ENCODE data around the gene ZNF638. TPM values are rescaled to one million over a fixed set of nuclear protein-coding genes. Genes with fewer than 3 reads are reported as not detected.

ZNF638 gene
- total and polyA plus RNA-seq, 9 of the 15 experiments (the other 6 are each of a cell fraction or from before 2014, with no cell fraction given) = 53.3 to 165 (median 98.8) TPM

DNA sequence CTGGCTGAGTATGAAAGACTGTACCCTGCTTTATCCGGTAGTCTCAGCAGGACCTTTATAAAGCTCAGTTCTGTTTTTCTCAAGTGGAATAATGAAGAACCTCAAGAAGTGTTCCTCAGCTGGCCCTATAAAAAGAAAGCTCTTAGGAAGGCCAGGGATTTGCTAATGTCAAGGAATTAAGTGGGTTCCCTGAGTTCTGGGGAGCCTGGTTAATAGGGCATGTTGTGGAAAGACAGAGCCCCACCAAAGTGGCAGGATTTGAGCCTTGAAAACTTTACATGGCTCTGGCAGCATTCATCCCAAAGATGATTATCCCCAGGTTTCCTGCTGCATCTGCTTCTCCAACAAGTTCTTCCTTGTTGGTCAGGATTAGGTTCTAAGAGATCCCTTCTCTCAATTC lies 114.9 kb downstream of the ZNF638 start (continued):
- TF ChIP-seq, protein P1, sequence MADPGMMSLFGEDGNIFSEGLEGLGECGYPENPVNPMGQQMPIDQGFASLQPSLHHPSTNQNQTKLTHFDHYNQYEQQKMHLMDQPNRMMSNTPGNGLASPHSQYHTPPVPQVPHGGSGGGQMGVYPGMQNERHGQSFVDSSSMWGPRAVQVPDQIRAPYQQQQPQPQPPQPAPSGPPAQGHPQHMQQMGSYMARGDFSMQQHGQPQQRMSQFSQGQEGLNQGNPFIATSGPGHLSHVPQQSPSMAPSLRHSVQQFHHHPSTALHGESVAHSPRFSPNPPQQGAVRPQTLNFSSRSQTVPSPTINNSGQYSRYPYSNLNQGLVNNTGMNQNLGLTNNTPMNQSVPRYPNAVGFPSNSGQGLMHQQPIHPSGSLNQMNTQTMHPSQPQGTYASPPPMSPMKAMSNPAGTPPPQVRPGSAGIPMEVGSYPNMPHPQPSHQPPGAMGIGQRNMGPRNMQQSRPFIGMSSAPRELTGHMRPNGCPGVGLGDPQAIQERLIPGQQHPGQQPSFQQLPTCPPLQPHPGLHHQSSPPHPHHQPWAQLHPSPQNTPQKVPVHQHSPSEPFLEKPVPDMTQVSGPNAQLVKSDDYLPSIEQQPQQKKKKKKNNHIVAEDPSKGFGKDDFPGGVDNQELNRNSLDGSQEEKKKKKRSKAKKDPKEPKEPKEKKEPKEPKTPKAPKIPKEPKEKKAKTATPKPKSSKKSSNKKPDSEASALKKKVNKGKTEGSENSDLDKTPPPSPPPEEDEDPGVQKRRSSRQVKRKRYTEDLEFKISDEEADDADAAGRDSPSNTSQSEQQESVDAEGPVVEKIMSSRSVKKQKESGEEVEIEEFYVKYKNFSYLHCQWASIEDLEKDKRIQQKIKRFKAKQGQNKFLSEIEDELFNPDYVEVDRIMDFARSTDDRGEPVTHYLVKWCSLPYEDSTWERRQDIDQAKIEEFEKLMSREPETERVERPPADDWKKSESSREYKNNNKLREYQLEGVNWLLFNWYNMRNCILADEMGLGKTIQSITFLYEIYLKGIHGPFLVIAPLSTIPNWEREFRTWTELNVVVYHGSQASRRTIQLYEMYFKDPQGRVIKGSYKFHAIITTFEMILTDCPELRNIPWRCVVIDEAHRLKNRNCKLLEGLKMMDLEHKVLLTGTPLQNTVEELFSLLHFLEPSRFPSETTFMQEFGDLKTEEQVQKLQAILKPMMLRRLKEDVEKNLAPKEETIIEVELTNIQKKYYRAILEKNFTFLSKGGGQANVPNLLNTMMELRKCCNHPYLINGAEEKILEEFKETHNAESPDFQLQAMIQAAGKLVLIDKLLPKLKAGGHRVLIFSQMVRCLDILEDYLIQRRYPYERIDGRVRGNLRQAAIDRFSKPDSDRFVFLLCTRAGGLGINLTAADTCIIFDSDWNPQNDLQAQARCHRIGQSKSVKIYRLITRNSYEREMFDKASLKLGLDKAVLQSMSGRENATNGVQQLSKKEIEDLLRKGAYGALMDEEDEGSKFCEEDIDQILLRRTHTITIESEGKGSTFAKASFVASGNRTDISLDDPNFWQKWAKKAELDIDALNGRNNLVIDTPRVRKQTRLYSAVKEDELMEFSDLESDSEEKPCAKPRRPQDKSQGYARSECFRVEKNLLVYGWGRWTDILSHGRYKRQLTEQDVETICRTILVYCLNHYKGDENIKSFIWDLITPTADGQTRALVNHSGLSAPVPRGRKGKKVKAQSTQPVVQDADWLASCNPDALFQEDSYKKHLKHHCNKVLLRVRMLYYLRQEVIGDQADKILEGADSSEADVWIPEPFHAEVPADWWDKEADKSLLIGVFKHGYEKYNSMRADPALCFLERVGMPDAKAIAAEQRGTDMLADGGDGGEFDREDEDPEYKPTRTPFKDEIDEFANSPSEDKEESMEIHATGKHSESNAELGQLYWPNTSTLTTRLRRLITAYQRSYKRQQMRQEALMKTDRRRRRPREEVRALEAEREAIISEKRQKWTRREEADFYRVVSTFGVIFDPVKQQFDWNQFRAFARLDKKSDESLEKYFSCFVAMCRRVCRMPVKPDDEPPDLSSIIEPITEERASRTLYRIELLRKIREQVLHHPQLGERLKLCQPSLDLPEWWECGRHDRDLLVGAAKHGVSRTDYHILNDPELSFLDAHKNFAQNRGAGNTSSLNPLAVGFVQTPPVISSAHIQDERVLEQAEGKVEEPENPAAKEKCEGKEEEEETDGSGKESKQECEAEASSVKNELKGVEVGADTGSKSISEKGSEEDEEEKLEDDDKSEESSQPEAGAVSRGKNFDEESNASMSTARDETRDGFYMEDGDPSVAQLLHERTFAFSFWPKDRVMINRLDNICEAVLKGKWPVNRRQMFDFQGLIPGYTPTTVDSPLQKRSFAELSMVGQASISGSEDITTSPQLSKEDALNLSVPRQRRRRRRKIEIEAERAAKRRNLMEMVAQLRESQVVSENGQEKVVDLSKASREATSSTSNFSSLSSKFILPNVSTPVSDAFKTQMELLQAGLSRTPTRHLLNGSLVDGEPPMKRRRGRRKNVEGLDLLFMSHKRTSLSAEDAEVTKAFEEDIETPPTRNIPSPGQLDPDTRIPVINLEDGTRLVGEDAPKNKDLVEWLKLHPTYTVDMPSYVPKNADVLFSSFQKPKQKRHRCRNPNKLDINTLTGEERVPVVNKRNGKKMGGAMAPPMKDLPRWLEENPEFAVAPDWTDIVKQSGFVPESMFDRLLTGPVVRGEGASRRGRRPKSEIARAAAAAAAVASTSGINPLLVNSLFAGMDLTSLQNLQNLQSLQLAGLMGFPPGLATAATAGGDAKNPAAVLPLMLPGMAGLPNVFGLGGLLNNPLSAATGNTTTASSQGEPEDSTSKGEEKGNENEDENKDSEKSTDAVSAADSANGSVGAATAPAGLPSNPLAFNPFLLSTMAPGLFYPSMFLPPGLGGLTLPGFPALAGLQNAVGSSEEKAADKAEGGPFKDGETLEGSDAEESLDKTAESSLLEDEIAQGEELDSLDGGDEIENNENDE (IDR thresholded peaks at IDR 0.05; ENCODE audit: low read depth, low read length) = no peak
- TF ChIP-seq ZNF589 (CRISPR knock-in tag; IDR thresholded peaks at IDR 0.05; ENCODE audit: low read depth) (no peak), GATAD2B (IDR thresholded peaks at IDR 0.05; ENCODE audit: borderline replicate concordance) (no peak), EGR1 (conservative IDR thresholded peaks at IDR 0.05) (no peak)

Measured in K562 (cell line).